HepG2 (cell line): ENCODE data around the gene STIP1. TPM values are rescaled to one million over a fixed set of nuclear protein-coding genes. Genes with fewer than 3 reads are reported as not detected.

ENCODE experiments used
- EHMT2 ChIP-seq: fragments of 200-600 bp; sonication (generic); IDR thresholded peaks from 2 replicates; pipeline ENCODE4 v1.7.0; 2017; ENCODE audit warnings: antibody characterized with exemption, low read depth, low read length, borderline replicate concordance
- KIAA2018 ChIP-seq: sonication (generic); formaldehyde crosslinking; IDR thresholded peaks from 2 replicates; pipeline ENCODE4 v1.5.0; 2020; ENCODE audit warnings: mild to moderate bottlenecking, missing genetic modification reagents, borderline replicate concordance
- PRMT3 ChIP-seq: sonication (generic); formaldehyde crosslinking; IDR thresholded peaks from 2 replicates; pipeline ENCODE4 v1.8.1; 2022; ENCODE audit warnings: low read depth, mild to moderate bottlenecking, moderate library complexity, missing genetic modification reagents, borderline replicate concordance
- RFX1 ChIP-seq: fragments of 450-650 bp; IDR thresholded peaks from 2 replicates; pipeline ENCODE4 v1.6.1; 2017
- SOX5 ChIP-seq: IDR thresholded peaks from 2 replicates; pipeline ENCODE4 v1.6.1; 2016; ENCODE audit warnings: borderline replicate concordance
- TBX2 ChIP-seq: sonication (generic); formaldehyde crosslinking; IDR thresholded peaks from 2 replicates; pipeline ENCODE4 v1.5.0; 2020; ENCODE audit warnings: missing genetic modification reagents, mild to moderate bottlenecking, borderline replicate concordance
- ZBTB39 ChIP-seq: sonication (generic); formaldehyde crosslinking; IDR thresholded peaks from 2 replicates; pipeline ENCODE4 v1.5.0; 2020; ENCODE audit warnings: missing genetic modification reagents
- ZFY ChIP-seq: sonication (generic); formaldehyde crosslinking; IDR thresholded peaks from 2 replicates; pipeline ENCODE4 v1.4.0; 2020; ENCODE audit warnings: missing genetic modification reagents
- ZMYM2 ChIP-seq: sonication (generic); formaldehyde crosslinking; IDR thresholded peaks from 2 replicates; pipeline ENCODE4 v1.8.0; 2022; ENCODE audit warnings: mild to moderate bottlenecking, missing genetic modification reagents
- ZMYM3 ChIP-seq: sonication (generic); formaldehyde crosslinking; IDR thresholded peaks from 2 replicates; pipeline ENCODE4 v1.5.1; 2020; ENCODE audit warnings: mild to moderate bottlenecking, missing genetic modification reagents
- ZNF414 ChIP-seq: sonication (generic); formaldehyde crosslinking; IDR thresholded peaks from 2 replicates; pipeline ENCODE4 v1.5.0; 2020; ENCODE audit warnings: missing genetic modification reagents
- ZNF670 ChIP-seq: sonication (generic); formaldehyde crosslinking; IDR thresholded peaks from 2 replicates; pipeline ENCODE4 v1.8.0; 2022; ENCODE audit warnings: mild to moderate bottlenecking, missing genetic modification reagents, borderline replicate concordance
- ZNF710 ChIP-seq: sonication (generic); formaldehyde crosslinking; IDR thresholded peaks from 2 replicates; pipeline ENCODE4 v1.5.0; 2020; ENCODE audit warnings: mild to moderate bottlenecking, missing genetic modification reagents, borderline replicate concordance
- ZNF761 ChIP-seq: sonication (generic); formaldehyde crosslinking; conservative IDR thresholded peaks from 2 replicates; pipeline ENCODE4 v1.4.0; 2020; ENCODE audit warnings: mild to moderate bottlenecking, missing genetic modification reagents
- ZSCAN22 ChIP-seq: sonication (generic); formaldehyde crosslinking; IDR thresholded peaks from 2 replicates; pipeline ENCODE4 v1.4.0; 2020; ENCODE audit warnings: mild to moderate bottlenecking, missing genetic modification reagents
- polyA plus RNA-seq, 8 experiments: library from polyadenylated mRNA; depleted of rRNA in 3 of 8; stranded (reverse) in 7 of 8; unstranded in 1 of 8; fragments of >200 nt; fragmentation: Illumina TruSeq in 4 of 8; extraction: Trizol in 4 of 8; gene quantifications; 2 replicates each; pipeline versions ENCODE4 v1.2.1 to v1.2.3, GENCODE V29; 2011 to 2016; ENCODE audit warnings: low read depth in 4 of 8, missing spikeins in 1 of 8, mixed read lengths in 1 of 8; ENCODE audit not compliant: insufficient read depth in 1 of 8
- total RNA-seq, 5 experiments: library from RNA; depleted of rRNA; stranded (reverse); fragments of >200 nt; fragmentation: Illumina TruSeq; extraction: Trizol; gene quantifications; 2 replicates each; pipeline ENCODE4 v1.2.3, GENCODE V29; 2016; ENCODE audit warnings: low read depth in 1 of 5

The STIP1 gene
- total and polyA plus RNA-seq, 2 of the 13 experiments (the other 11 are each of a cell fraction or from before 2014, with no cell fraction given): 81.1 to 217 TPM

GRCh38 chr11:64165842-64166635, 19.9 kb upstream of the STIP1 start, which contains the start of gene MACROD1 (continued):
- 0 out of 2 replicates have a peak, but pooled peaks have one; percentile 20 for TF ChIP-seq ZNF761 (CRISPR knock-in tag)
- peak; percentile 75 for TF ChIP-seq TBX2
- TF ChIP-seq ZNF710 (CRISPR knock-in tag): 0 out of 2 replicates have a peak, but pooled peaks have one; percentile 49
- TF ChIP-seq RFX1: no peak
- peak; percentile 67; the same call in 1 of the 2 replicates for TF ChIP-seq ZNF414 (CRISPR knock-in tag)
- 0 out of 2 replicates have a peak, but pooled peaks have one; percentile 77 for TF ChIP-seq KIAA2018 (CRISPR knock-in tag)
- TF ChIP-seq ZNF670 (CRISPR knock-in tag): 0 out of 2 replicates have a peak, but pooled peaks have one; percentile 73
- TF ChIP-seq ZMYM3 (CRISPR knock-in tag): no peak; the same call in 1 of the 2 replicates
- no peak; the same call in 1 of the 2 replicates for TF ChIP-seq ZBTB39 (CRISPR knock-in tag)
- TF ChIP-seq PRMT3 (CRISPR knock-in tag): no peak
- TF ChIP-seq EHMT2: no peak
- TF ChIP-seq ZFY (CRISPR knock-in tag): peak; percentile 97
- 0 out of 2 replicates have a peak, but pooled peaks have one; percentile 17 for TF ChIP-seq ZMYM2 (CRISPR knock-in tag)
- no peak for TF ChIP-seq ZSCAN22 (CRISPR knock-in tag)
- no peak for TF ChIP-seq SOX5 (CRISPR knock-in tag)
